Sigmoid colon (tissue), 4 donors: ENCODE results near the gene ESR2.

Experiments
- EP300 ChIP-seq, 4 donors: sonication (generic); formaldehyde crosslinking; IDR thresholded peaks; one replicate each; pipeline ENCODE4 v1.6.1; 2017; ENCODE audit warnings: antibody characterized with exemption in 4 of 4
- POLR2A ChIP-seq, 2 donors: fragments of 450-650 bp; IDR thresholded peaks; one replicate each; pipeline ENCODE4 v1.6.1; 2016; ENCODE audit warnings: antibody characterized with exemption in 2 of 2, mild to moderate bottlenecking in 2 of 2, moderate library complexity in 2 of 2
- POLR2AphosphoS5 ChIP-seq, 4 donors: sonication (generic); formaldehyde crosslinking; IDR thresholded peaks; one replicate each; pipeline ENCODE4 v1.6.1; 2017; ENCODE audit warnings: antibody characterized with exemption in 4 of 4
- TF ChIP-seq, protein P1 (sequence below), 4 experiments: fragments of 450-650 bp in 3 of 4; fragments of 200-600 bp in 1 of 4; IDR thresholded peaks; one replicate each; pipeline ENCODE4 v1.5.1; 2016 to 2019; ENCODE audit warnings: antibody characterized with exemption in 4 of 4, mild to moderate bottlenecking in 3 of 4, moderate library complexity in 2 of 4

GRCh38 chr14:64329149-64329548 lies 35.0 kb upstream of the ESR2 start:
- TF ChIP-seq, protein P1, sequence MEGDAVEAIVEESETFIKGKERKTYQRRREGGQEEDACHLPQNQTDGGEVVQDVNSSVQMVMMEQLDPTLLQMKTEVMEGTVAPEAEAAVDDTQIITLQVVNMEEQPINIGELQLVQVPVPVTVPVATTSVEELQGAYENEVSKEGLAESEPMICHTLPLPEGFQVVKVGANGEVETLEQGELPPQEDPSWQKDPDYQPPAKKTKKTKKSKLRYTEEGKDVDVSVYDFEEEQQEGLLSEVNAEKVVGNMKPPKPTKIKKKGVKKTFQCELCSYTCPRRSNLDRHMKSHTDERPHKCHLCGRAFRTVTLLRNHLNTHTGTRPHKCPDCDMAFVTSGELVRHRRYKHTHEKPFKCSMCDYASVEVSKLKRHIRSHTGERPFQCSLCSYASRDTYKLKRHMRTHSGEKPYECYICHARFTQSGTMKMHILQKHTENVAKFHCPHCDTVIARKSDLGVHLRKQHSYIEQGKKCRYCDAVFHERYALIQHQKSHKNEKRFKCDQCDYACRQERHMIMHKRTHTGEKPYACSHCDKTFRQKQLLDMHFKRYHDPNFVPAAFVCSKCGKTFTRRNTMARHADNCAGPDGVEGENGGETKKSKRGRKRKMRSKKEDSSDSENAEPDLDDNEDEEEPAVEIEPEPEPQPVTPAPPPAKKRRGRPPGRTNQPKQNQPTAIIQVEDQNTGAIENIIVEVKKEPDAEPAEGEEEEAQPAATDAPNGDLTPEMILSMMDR (IDR thresholded peaks at IDR 0.05), result no peak
- no peak for TF ChIP-seq EP300 (IDR thresholded peaks at IDR 0.05)
- TF ChIP-seq POLR2A (IDR thresholded peaks at IDR 0.05), result no peak
- TF ChIP-seq POLR2AphosphoS5 (IDR thresholded peaks at IDR 0.05), result no peak
